Liver (tissue), 9 donors: ENCODE data around the gene LAMA2. TPM values are rescaled to one million over a fixed set of nuclear protein-coding genes. Genes with fewer than 3 reads are reported as not detected.

Experiments used
- DNase-seq: peaks from one replicate; pipeline ENCODE4 v3.0.0-alpha.2; 2017; ENCODE audit warnings: low spot score
- H3K27ac ChIP-seq, 2 donors: one replicate each; pipeline ENCODE4 v1.7.0; 2013; ENCODE audit warnings: inconsistent platforms in 2 of 2, low read length in 2 of 2, control low read depth in 1 of 2, low read depth in 1 of 2, mild to moderate bottlenecking in 1 of 2
- H3K27me3 ChIP-seq, 4 donors: one replicate each; pipeline versions ENCODE4 v1.6.1 to v1.7.0; 2013; ENCODE audit warnings: low read length in 3 of 4, inconsistent platforms in 1 of 4, mild to moderate bottlenecking in 1 of 4, moderate library complexity in 1 of 4; ENCODE audit not compliant: control insufficient read depth in 4 of 4, insufficient read depth in 4 of 4
- H3K36me3 ChIP-seq, 4 donors: one replicate each; pipeline versions ENCODE4 v1.6.1 to v1.7.0; 2013; ENCODE audit warnings: low read length in 3 of 4, mild to moderate bottlenecking in 3 of 4, low read depth in 1 of 4, moderate library complexity in 1 of 4; ENCODE audit not compliant: control insufficient read depth in 4 of 4, insufficient read depth in 3 of 4
- H3K4me1 ChIP-seq, 4 donors: one replicate each; pipeline versions ENCODE4 v1.6.1 to v1.7.0; 2013; ENCODE audit warnings: low read length in 3 of 4, mild to moderate bottlenecking in 3 of 4, moderate library complexity in 1 of 4; ENCODE audit not compliant: control insufficient read depth in 4 of 4, insufficient read depth in 4 of 4
- H3K4me3 ChIP-seq, 3 donors: one replicate each; pipeline versions ENCODE4 v1.6.1 to v1.7.0; 2013; ENCODE audit warnings: low read length in 3 of 3, control low read depth in 1 of 3, low read depth in 1 of 3, mild to moderate bottlenecking in 1 of 3
- H3K9ac ChIP-seq, 2 donors: one replicate each; pipeline ENCODE4 v1.7.0; 2013; ENCODE audit warnings: low read length in 2 of 2, mild to moderate bottlenecking in 2 of 2, moderate library complexity in 2 of 2, control low read depth in 1 of 2, low read depth in 1 of 2
- H3K9me3 ChIP-seq, 4 donors: one replicate each; pipeline versions ENCODE4 v1.6.1 to v1.7.0; 2013; ENCODE audit warnings: low read length in 3 of 4; ENCODE audit not compliant: control insufficient read depth in 4 of 4
- EGR1 ChIP-seq, 2 donors: IDR thresholded peaks; 2 replicates each; pipeline ENCODE4 v1.6.1; 2016 to 2018; ENCODE audit warnings: antibody characterized with exemption in 2 of 2, low read depth in 2 of 2
- FOXA1 ChIP-seq: IDR thresholded peaks from 2 replicates; pipeline ENCODE4 v1.6.1; 2016; ENCODE audit warnings: antibody characterized with exemption
- FOXA2 ChIP-seq: IDR thresholded peaks from 2 replicates; pipeline ENCODE4 v1.6.1; 2016; ENCODE audit warnings: antibody characterized with exemption
- GABPA ChIP-seq, 2 donors: IDR thresholded peaks in 1 of 2; conservative IDR thresholded peaks in 1 of 2; 2 replicates each; pipeline ENCODE4 v1.6.1; 2016; ENCODE audit warnings: antibody characterized with exemption in 2 of 2, mild to moderate bottlenecking in 1 of 2, moderate library complexity in 1 of 2
- HNF4A ChIP-seq, 2 donors: conservative IDR thresholded peaks; 2 replicates each; pipeline ENCODE4 v1.6.1; 2016; ENCODE audit warnings: antibody characterized with exemption in 2 of 2, mild to moderate bottlenecking in 2 of 2
- HNF4G ChIP-seq: IDR thresholded peaks from 2 replicates; pipeline ENCODE4 v1.6.1; 2016; ENCODE audit warnings: antibody characterized with exemption
- NR2F2 ChIP-seq: IDR thresholded peaks from 2 replicates; pipeline ENCODE4 v1.6.1; 2016; ENCODE audit warnings: antibody characterized with exemption
- RAD21 ChIP-seq, 2 donors: IDR thresholded peaks; 2 replicates each; pipeline ENCODE4 v1.6.1; 2016; ENCODE audit warnings: antibody characterized with exemption in 2 of 2, mild to moderate bottlenecking in 2 of 2
- RXRA ChIP-seq, 2 donors: IDR thresholded peaks; 2 replicates each; pipeline ENCODE4 v1.6.1; 2017 to 2018; ENCODE audit warnings: antibody characterized with exemption in 2 of 2, mild to moderate bottlenecking in 1 of 2
- SP1 ChIP-seq: IDR thresholded peaks from 2 replicates; pipeline ENCODE4 v1.6.1; 2018; ENCODE audit warnings: antibody characterized with exemption, mild to moderate bottlenecking
- TAF1 ChIP-seq: conservative IDR thresholded peaks from 2 replicates; pipeline ENCODE4 v1.6.1; 2016; ENCODE audit warnings: antibody characterized with exemption, mild to moderate bottlenecking
- YY1 ChIP-seq: IDR thresholded peaks from 2 replicates; pipeline ENCODE4 v1.6.1; 2016; ENCODE audit warnings: antibody characterized with exemption, mild to moderate bottlenecking
- WGBS: extraction: QIAGEN DNeasy Blood & Tissue Kit; methylation state at CpG from one replicate; pipeline ENCODE4 v1.1.7; 2013; 5-methylcytosine and 5-hydroxymethylcytosine counted together
- polyA plus RNA-seq, 2 donors: library from polyadenylated mRNA; stranded (reverse) in 1 of 2; unstranded in 1 of 2; fragments of 200-250 nt in 1 of 2; fragments of >200 nt in 1 of 2; fragmentation: Nextera tagmentation in 1 of 2; extraction: Ambion mirVana in 1 of 2; gene quantifications; one replicate each; pipeline versions ENCODE4 v1.2.1 to v1.2.3, GENCODE V29; 2013 to 2015
- total RNA-seq, 2 donors: library from RNA; depleted of rRNA; stranded (reverse); fragments of >200 nt; gene quantifications; one replicate each; pipeline ENCODE4 v1.2.3, GENCODE V29; 2014
- TF ChIP-seq, protein P1 (sequence below): fragments of 150-350 bp; IDR thresholded peaks from 2 replicates; pipeline ENCODE4 v1.5.1; 2017; ENCODE audit warnings: improper control_type of control experiment, low read depth, low read length; ENCODE audit not compliant: missing input control
- TF ChIP-seq, protein P2 (sequence below): IDR thresholded peaks from 2 replicates; pipeline ENCODE4 v1.6.1; 2016; ENCODE audit warnings: antibody characterized with exemption
- TF ChIP-seq, protein P3 (sequence below): IDR thresholded peaks from 2 replicates; pipeline ENCODE4 v1.6.1; 2016; ENCODE audit warnings: antibody characterized with exemption, mild to moderate bottlenecking
- TF ChIP-seq, protein P4 (sequence below): IDR thresholded peaks from 2 replicates; pipeline ENCODE4 v1.6.1; 2016; ENCODE audit warnings: antibody characterized with exemption
- TF ChIP-seq, protein P5 (sequence below): IDR thresholded peaks from 2 replicates; pipeline ENCODE4 v1.6.1; 2016; ENCODE audit warnings: antibody characterized with exemption
- donor health status: healthy.
- donor health status: healthy.
- donor health status: healthy.
- donor health status: healthy.
- donor health status: healthy.

LAMA2 gene
- total and polyA plus RNA-seq, 4 donors, result 1.3 to 17.0 (median 3.0) TPM

DNA sequence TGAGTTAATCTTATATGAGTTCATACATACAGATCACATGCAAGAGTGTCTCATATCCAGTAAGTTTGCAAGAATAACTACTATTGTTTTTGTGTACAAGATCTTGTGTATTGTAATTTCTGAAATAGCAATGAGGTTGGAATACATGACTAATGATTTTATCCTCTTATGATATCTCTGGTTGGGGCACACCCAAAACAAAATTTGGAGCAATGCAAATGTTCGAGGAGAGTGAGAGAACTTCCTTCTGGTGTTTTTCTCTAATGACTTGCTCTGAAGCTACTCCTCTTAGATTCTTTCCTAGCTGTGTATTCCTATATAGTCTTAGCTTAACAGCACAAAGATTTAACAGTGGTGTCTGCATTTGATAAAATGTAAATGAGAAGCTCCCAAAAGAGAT is 252.5 kb downstream of the LAMA2 start:
- H3K27me3 ChIP-seq, result no peaks in the 10 kb centered on the region
- no peak overlapping the region for H3K9ac ChIP-seq
- DNase-seq, result no peak
- no peak overlapping the region for H3K27ac ChIP-seq
- H3K4me3 ChIP-seq, result no peak overlapping the region
- 43% methylated on average over 1 of the region's 1 CpG for WGBS
- TF ChIP-seq, protein P1, sequence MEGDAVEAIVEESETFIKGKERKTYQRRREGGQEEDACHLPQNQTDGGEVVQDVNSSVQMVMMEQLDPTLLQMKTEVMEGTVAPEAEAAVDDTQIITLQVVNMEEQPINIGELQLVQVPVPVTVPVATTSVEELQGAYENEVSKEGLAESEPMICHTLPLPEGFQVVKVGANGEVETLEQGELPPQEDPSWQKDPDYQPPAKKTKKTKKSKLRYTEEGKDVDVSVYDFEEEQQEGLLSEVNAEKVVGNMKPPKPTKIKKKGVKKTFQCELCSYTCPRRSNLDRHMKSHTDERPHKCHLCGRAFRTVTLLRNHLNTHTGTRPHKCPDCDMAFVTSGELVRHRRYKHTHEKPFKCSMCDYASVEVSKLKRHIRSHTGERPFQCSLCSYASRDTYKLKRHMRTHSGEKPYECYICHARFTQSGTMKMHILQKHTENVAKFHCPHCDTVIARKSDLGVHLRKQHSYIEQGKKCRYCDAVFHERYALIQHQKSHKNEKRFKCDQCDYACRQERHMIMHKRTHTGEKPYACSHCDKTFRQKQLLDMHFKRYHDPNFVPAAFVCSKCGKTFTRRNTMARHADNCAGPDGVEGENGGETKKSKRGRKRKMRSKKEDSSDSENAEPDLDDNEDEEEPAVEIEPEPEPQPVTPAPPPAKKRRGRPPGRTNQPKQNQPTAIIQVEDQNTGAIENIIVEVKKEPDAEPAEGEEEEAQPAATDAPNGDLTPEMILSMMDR, result no peak
- TF ChIP-seq NR2F2 (no peak), RXRA (IDR thresholded peaks at IDR 0.05) (no peak), FOXA1 (no peak), HNF4G (no peak), RAD21 (IDR thresholded peaks at IDR 0.05) (no peak), FOXA2 (no peak), TAF1 (no peak), GABPA (IDR thresholded peaks at IDR 0.05 in 1 of 2, conservative IDR thresholded peaks at IDR 0.05 in 1 of 2) (no peak), HNF4A (conservative IDR thresholded peaks at IDR 0.05) (no peak), YY1 (no peak), EGR1 (IDR thresholded peaks at IDR 0.05; ENCODE audit: low read depth in 2 of 2) (no peak), SP1 (no peak)
- TF ChIP-seq, protein P2, sequence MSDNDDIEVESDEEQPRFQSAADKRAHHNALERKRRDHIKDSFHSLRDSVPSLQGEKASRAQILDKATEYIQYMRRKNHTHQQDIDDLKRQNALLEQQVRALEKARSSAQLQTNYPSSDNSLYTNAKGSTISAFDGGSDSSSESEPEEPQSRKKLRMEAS, result no peak
- TF ChIP-seq, protein P3, sequence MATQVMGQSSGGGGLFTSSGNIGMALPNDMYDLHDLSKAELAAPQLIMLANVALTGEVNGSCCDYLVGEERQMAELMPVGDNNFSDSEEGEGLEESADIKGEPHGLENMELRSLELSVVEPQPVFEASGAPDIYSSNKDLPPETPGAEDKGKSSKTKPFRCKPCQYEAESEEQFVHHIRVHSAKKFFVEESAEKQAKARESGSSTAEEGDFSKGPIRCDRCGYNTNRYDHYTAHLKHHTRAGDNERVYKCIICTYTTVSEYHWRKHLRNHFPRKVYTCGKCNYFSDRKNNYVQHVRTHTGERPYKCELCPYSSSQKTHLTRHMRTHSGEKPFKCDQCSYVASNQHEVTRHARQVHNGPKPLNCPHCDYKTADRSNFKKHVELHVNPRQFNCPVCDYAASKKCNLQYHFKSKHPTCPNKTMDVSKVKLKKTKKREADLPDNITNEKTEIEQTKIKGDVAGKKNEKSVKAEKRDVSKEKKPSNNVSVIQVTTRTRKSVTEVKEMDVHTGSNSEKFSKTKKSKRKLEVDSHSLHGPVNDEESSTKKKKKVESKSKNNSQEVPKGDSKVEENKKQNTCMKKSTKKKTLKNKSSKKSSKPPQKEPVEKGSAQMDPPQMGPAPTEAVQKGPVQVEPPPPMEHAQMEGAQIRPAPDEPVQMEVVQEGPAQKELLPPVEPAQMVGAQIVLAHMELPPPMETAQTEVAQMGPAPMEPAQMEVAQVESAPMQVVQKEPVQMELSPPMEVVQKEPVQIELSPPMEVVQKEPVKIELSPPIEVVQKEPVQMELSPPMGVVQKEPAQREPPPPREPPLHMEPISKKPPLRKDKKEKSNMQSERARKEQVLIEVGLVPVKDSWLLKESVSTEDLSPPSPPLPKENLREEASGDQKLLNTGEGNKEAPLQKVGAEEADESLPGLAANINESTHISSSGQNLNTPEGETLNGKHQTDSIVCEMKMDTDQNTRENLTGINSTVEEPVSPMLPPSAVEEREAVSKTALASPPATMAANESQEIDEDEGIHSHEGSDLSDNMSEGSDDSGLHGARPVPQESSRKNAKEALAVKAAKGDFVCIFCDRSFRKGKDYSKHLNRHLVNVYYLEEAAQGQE, result no peak
- TF ChIP-seq, protein P4, sequence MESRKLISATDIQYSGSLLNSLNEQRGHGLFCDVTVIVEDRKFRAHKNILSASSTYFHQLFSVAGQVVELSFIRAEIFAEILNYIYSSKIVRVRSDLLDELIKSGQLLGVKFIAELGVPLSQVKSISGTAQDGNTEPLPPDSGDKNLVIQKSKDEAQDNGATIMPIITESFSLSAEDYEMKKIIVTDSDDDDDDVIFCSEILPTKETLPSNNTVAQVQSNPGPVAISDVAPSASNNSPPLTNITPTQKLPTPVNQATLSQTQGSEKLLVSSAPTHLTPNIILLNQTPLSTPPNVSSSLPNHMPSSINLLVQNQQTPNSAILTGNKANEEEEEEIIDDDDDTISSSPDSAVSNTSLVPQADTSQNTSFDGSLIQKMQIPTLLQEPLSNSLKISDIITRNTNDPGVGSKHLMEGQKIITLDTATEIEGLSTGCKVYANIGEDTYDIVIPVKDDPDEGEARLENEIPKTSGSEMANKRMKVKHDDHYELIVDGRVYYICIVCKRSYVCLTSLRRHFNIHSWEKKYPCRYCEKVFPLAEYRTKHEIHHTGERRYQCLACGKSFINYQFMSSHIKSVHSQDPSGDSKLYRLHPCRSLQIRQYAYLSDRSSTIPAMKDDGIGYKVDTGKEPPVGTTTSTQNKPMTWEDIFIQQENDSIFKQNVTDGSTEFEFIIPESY, result no peak
- TF ChIP-seq, protein P5, sequence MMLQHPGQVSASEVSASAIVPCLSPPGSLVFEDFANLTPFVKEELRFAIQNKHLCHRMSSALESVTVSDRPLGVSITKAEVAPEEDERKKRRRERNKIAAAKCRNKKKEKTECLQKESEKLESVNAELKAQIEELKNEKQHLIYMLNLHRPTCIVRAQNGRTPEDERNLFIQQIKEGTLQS, result no peak
- no peaks in the 10 kb centered on the region for H3K36me3 ChIP-seq
- no peaks in the 10 kb centered on the region for H3K4me1 ChIP-seq
- no peaks in the 10 kb centered on the region for H3K9me3 ChIP-seq

- TF ChIP-seq, protein P5, result no peak
- TF ChIP-seq, protein P1, result no peak
- H3K27ac ChIP-seq, result no peak overlapping the region
- 83% methylated on average over 4 of the region's 4 CpGs for WGBS
- no peaks in the 10 kb centered on the region for H3K27me3 ChIP-seq
- DNase-seq, result no peak
- no peaks in the 10 kb centered on the region for H3K36me3 ChIP-seq
- H3K4me1 ChIP-seq, result no peaks in the 10 kb centered on the region
- H3K4me3 ChIP-seq, result no peak overlapping the region
- H3K9me3 ChIP-seq, result no peaks in the 10 kb centered on the region
- no peak overlapping the region for H3K9ac ChIP-seq
Observed at GRCh38 chr6:129136751-129137150, 253.8 kb downstream of the LAMA2 start.
